Spinal cord (tissue), 10 donors: ENCODE measurements around the gene ABCA10. TPM values are rescaled to one million over a fixed set of nuclear protein-coding genes. Genes with fewer than 3 reads are reported as not detected.

ENCODE experiments used
- DNase-seq, 6 donors: peaks; one replicate each; pipeline versions ENCODE4 v3.0.0 to v3.0.0-alpha.2; 2013 to 2015; ENCODE audit warnings: low spot score in 6 of 6, low read depth in 4 of 6
- H3K27ac ChIP-seq: one replicate; pipeline ENCODE4 v1.5.1; 2013; ENCODE audit warnings: low read depth, low read length, control low read depth
- H3K27me3 ChIP-seq: one replicate; pipeline ENCODE4 v1.6.1; 2013; ENCODE audit warnings: low read length; ENCODE audit not compliant: control insufficient read depth, insufficient read depth
- H3K36me3 ChIP-seq: one replicate; pipeline ENCODE4 v1.6.1; 2013; ENCODE audit warnings: low read length; ENCODE audit not compliant: control insufficient read depth, insufficient read depth
- H3K4me1 ChIP-seq: one replicate; pipeline ENCODE4 v1.6.1; 2013; ENCODE audit warnings: low read length; ENCODE audit not compliant: control insufficient read depth, insufficient read depth
- H3K4me3 ChIP-seq: one replicate; pipeline ENCODE4 v1.5.1; 2013; ENCODE audit warnings: low read depth, low read length, control low read depth
- H3K9me3 ChIP-seq: one replicate; pipeline ENCODE4 v1.6.1; 2013; ENCODE audit warnings: low read length; ENCODE audit not compliant: control insufficient read depth, insufficient read depth
- WGBS: methylation state at CpG from one replicate; pipeline ENCODE4 v1.1.5; 2013; ENCODE audit warnings: missing lambda C conversion rate; ENCODE audit not compliant: insufficient coverage; 5-methylcytosine and 5-hydroxymethylcytosine counted together
- polyA plus RNA-seq, 2 donors: library from polyadenylated mRNA; unstranded; fragments of 120-200 nt; gene quantifications; one replicate each; pipeline ENCODE4 v1.2.1, GENCODE V29; 2013; ENCODE audit not compliant: insufficient read length in 2 of 2
- small RNA-seq: library from RNA; depleted of rRNA; stranded (forward); fragments of <200 nt; gene quantifications from one replicate; pipeline ENCODE3, GENCODE V24; 2014; ENCODE audit warnings: low replicate concordance
- total RNA-seq, 2 donors: library from RNA; depleted of rRNA in 1 of 2; stranded (reverse); fragments of 120-200 nt in 1 of 2; fragments of >200 nt in 1 of 2; gene quantifications; one replicate each; pipeline versions ENCODE4 v1.2.3 to v1.2.4, GENCODE V29; 2013 to 2014
- donor health status: healthy.

Gene ABCA10
- total and polyA plus RNA-seq, 4 donors: 2.7 to 21.4 (median 5.7) TPM

DNA sequence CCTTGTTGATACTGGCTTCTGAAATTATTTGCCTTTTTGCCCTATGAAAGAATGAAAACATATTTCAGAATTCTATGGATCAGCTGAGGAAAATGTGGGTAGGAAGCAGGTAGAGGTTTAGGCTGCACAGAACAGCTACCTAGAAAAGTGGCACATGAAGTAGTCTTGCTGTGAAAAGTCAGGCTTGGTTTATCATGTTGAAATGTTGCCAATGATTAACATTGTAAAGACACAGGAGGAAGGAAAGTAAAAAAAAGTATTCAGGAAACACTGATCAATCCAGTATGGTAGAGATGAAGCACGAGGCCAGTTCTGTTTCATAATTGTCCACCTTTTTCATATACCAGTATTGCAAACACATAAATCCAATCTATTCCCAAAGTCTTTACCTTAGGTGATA lies 116.8 kb downstream of the ABCA10 start:
- Histone ChIP-seq H3K4me1 (no peaks in the 10 kb centered on the region), H3K27ac (no peak overlapping the region), H3K4me3 (no peak overlapping the region), H3K27me3 (no peaks in the 10 kb centered on the region), H3K36me3 (no peaks in the 10 kb centered on the region), H3K9me3 (no peaks in the 10 kb centered on the region)
- WGBS: 83% methylated on average over 1 of the region's 1 CpG
- DNase-seq: no peak

- DNase-seq: no peak
- H3K4me1 ChIP-seq: no peaks in the 10 kb centered on the region
- 96% methylated on average over 5 of the region's 10 CpGs for WGBS
Observed at GRCh38 chr17:69105907-69106730, 122.5 kb downstream of the ABCA10 start.

DNA sequence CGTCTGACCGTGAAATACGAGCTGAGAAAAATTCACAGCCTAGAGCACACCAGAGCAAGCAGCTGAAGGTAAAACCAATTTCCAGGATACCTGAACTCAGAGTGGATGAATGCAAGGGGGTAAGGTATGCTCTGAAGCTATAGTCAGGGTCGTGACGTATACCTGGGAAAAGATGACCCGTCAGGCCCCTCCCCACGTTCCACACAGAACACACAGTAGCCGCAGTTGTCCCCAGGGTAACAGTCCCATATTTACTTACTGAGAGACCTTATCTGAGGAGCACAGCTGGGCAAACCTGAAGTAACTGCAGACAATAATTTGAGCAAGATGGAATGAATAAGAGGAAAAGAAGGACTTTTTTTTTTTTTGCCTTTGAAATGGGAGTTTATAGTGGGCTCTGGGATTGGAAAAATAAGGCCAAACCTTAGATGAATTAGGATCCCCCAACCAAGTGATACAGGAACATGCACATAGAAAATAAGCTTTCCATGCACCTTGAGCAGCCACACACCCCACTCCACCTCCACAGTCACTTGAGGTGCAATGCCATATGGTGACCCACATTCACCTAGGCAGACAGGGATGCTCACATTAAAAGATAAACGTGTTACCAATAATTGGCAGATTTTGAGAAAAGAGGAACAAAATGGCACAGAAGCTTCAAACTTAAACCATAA lies 124.9 kb downstream of the ABCA10 start:
- WGBS: 82% methylated on average over 3 of the region's 9 CpGs
- DNase-seq: no peak
- no peak overlapping the region for H3K27ac ChIP-seq
- H3K4me3 ChIP-seq: no peak overlapping the region
- H3K27me3 ChIP-seq: no peaks in the 10 kb centered on the region
- H3K36me3 ChIP-seq: no peaks in the 10 kb centered on the region
- H3K4me1 ChIP-seq: no peaks in the 10 kb centered on the region
- H3K9me3 ChIP-seq: no peaks in the 10 kb centered on the region

More at GRCh38 chr17:69105907-69106730, 122.5 kb downstream of the ABCA10 start:
- H3K27ac ChIP-seq: no peak overlapping the region
- no peaks in the 10 kb centered on the region for H3K36me3 ChIP-seq
- H3K27me3 ChIP-seq: no peaks in the 10 kb centered on the region
- no peaks in the 10 kb centered on the region for H3K9me3 ChIP-seq
- H3K4me3 ChIP-seq: no peak overlapping the region

GRCh38 chr17:69098625-69099024 lies 130.0 kb downstream of the ABCA10 start:
- no peak overlapping the region for H3K4me3 ChIP-seq
- no peak overlapping the region for H3K27ac ChIP-seq
- DNase-seq: no peak
- H3K4me1 ChIP-seq: no peaks in the 10 kb centered on the region
- H3K27me3 ChIP-seq: no peaks in the 10 kb centered on the region
- no CpG with 5 or more reads among the region's 4 CpGs for WGBS
- no peaks in the 10 kb centered on the region for H3K36me3 ChIP-seq
- H3K9me3 ChIP-seq: no peaks in the 10 kb centered on the region

Small RNA genes lying within 50 kb of the gene (small RNA-seq; reads per million reads assigned to genes)
- not detected for gene MIR4524B

Other genes starting within 250 kb of the ABCA10 start
- 10 to 100 TPM; 37.1 to 68.3 TPM for gene ABCA9, start 167.9 kb downstream of the ABCA10 start, total RNA-seq
- 10 to 100 TPM in 1 of 2 donors, 1 to 10 TPM in 1; 5.9 to 17.6 TPM for gene ABCA9, start 167.9 kb downstream of the ABCA10 start, polyA plus RNA-seq
- gene ABCA6, start 86.9 kb downstream of the ABCA10 start, total RNA-seq: 10 to 100 TPM in 1 of 2 donors, 1 to 10 TPM in 1; 7.9 to 17.9 TPM
- gene ABCA6, start 86.9 kb downstream of the ABCA10 start, polyA plus RNA-seq: 1 to 10 TPM in 1 of 2 donors, under 1 TPM in 1; 0.93 to 1.6 TPM
- gene ABCA5, start 98.3 kb upstream of the ABCA10 start, total RNA-seq: 10 to 100 TPM; 38.2 to 74.5 TPM
- gene ABCA5, start 98.3 kb upstream of the ABCA10 start, polyA plus RNA-seq: 10 to 100 TPM; 36.0 to 37.0 TPM
- 10 to 100 TPM; 23.7 to 32.5 TPM for gene MAP2K6, start 185.9 kb upstream of the ABCA10 start, total RNA-seq
- 10 to 100 TPM; 11.5 to 12.0 TPM for gene MAP2K6, start 185.9 kb upstream of the ABCA10 start, polyA plus RNA-seq